Astrocyte of the cerebellum (primary cell): ENCODE data around the gene CDH11.

Experiments used
- DNase-seq: peaks from one replicate; pipeline ENCODE4 v3.0.0-alpha.2; 2011; ENCODE audit warnings: low read depth
- H3K4me3 ChIP-seq: 2 replicates; pipeline ENCODE4 v1.5.1; 2011; ENCODE audit warnings: mild to moderate bottlenecking, low read depth, low read length, moderate library complexity
- CTCF ChIP-seq: IDR thresholded peaks from 2 replicates; pipeline ENCODE4 v1.5.1; 2012; ENCODE audit warnings: low read length, low read depth, moderate library complexity, mild to moderate bottlenecking; ENCODE audit errors: missing control alignments
- in situ Hi-C: cut with HindIII; loops from 2 replicates; pipeline ENCODE4 v1.10.0; 2017; ENCODE audit warnings: low sequenced_read_pairs

The CDH11 gene

GRCh38 chr16:65068151-65068740, 53.6 kb downstream of the CDH11 start:
- TF ChIP-seq CTCF, result no peak
- no peak overlapping the region for H3K4me3 ChIP-seq
- DNase-seq, result no peak
- in situ Hi-C loops, result no loop called here

DNA sequence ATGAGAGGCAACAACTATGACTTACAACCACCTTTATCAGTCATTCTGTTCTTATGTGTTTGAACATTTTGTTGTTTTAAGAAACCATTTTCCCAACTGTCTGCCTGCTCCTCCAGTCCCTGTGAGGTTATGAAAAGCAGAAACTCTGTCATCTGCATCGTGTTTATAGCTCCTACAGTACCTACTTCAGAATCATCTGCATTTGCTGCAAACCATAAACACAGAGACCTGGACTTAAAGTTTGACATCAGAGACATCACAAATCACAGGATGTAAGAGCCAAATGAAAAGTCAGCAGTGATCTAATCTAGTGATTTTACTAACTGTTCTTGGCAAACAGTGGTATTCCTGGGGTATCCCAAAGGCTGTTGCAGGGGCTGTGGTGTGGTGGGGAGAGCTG, 55.2 kb downstream of the CDH11 start:
- DNase-seq, result no peak
- in situ Hi-C loops, result no loop called here
- no peak overlapping the region for H3K4me3 ChIP-seq
- no peak for TF ChIP-seq CTCF

- DNase-seq, result no peak
- H3K4me3 ChIP-seq, result no peak overlapping the region
- TF ChIP-seq CTCF, result no peak
- in situ Hi-C loops, result no loop called here
Measured at GRCh38 chr16:65065031-65065430, 56.8 kb downstream of the CDH11 start.

DNA sequence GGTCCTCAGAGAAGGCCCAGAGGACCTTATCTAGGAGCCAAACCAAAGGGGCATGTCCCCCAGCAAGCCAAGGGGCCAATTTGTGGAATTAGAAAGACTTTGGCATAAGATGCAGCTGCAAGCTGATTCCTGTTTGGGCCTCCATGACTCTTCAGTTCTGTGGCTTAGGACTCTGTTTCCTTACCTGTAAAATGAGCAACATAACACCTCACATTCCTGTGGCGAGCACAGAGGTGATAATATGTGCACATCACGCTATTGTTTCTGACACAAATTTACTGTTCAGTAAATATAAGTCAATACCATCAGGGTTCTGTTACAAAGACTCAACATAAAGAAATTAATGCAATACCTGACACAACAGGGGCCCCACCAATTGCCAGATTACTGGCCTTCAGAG, 57.7 kb downstream of the CDH11 start:
- TF ChIP-seq CTCF, result no peak
- DNase-seq, result no peak
- H3K4me3 ChIP-seq, result no peak overlapping the region
- in situ Hi-C loops, result no loop called here

DNA sequence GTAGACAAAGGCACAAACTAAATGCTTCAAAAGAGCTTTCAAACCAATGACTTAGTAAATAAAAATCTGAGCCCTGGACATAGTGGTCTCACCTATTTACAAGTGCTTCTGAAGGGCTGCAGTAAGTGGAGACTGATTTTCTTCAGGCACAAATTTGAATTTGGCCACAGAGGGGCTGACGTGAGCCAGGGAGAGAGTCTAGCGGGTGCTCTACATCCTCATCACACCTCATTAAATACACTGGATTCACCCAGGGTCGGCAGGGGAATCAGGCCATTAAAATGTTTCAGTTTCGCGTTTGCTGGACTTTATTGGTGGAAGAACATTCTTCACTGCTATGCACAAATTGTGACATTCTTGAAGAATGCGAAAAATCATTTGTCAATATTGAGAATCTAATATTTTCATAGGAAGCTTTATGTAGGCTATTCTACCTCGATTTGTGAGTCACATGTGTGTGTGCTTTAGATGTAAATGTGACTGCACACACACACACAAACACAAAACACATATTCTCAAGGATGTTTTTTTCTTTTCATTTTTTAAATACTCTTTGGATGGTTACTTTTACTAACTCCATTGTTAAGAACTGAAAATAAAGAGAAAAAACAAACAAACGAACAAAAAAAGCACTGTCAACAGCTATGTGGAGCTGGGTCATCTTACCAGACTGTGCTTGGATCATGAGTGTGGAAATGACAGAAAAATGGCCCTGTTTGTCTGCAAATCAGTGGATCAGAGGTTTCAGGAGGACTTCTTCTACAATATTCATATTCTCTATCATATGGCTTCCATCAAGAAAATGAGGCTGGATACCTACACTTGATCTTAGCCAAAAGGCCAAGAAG, 58.9 kb downstream of the CDH11 start:
- in situ Hi-C loops, result no loop called here
- no peak for DNase-seq
- no peak for TF ChIP-seq CTCF
- H3K4me3 ChIP-seq, result no peak overlapping the region

- in situ Hi-C loops, result no loop called here
- DNase-seq, result no peak
- no peak for TF ChIP-seq CTCF
- H3K4me3 ChIP-seq, result no peak overlapping the region
Measured at GRCh38 chr16:65061935-65062518, 59.8 kb downstream of the CDH11 start.
